SK-N-SH (cell line): ENCODE data around the gene ELP4. TPM values are rescaled to one million over a fixed set of nuclear protein-coding genes. Genes with fewer than 3 reads are reported as not detected.

Experiments used
- CTCF ChIA-PET: fragments of 300-600, 350-600 bp; formaldehyde crosslinking; extraction: SDS; loops from one replicate; lab custom pipeline; 2021; lab: Yijun Ruan, JAX
- POLR2A ChIA-PET: fragments of 350-600 bp; sonication (Branson Sonifier 250); formaldehyde crosslinking; extraction: SDS; loops from one replicate; lab custom pipeline; 2020; ENCODE audit warnings: antibody characterized with exemption, inconsistent platforms; lab: Yijun Ruan, JAX
- DNase-seq: peaks from one replicate; pipeline ENCODE4 v3.0.0; 2012
- H2AFZ ChIP-seq: fragments of 200-600 bp; sonication (generic); 2 replicates; pipeline ENCODE4 v1.8.1; 2016; ENCODE audit warnings: antibody characterized with exemption, mild to moderate bottlenecking, low read depth
- H3F3A ChIP-seq: fragments of 200-600 bp; sonication (generic); replicated peaks from 2 replicates; pipeline ENCODE3; 2016; ENCODE audit warnings: antibody characterized with exemption, mild to moderate bottlenecking; ENCODE audit not compliant: insufficient read depth
- H3K27ac ChIP-seq, 2 experiments: fragments of 200-500 bp in 1 of 2; fragments of 200-600 bp in 1 of 2; sonication (Bioruptor generic) in 1 of 2; sonication (generic), shearing (Covaris generic) in 1 of 2; 2 replicates each; pipeline versions ENCODE4 v1.5.1 to v1.6.1; 2014 to 2016; ENCODE audit warnings: low read depth in 2 of 2, inconsistent platforms in 1 of 2, low read length in 1 of 2, mild to moderate bottlenecking in 1 of 2, mixed read lengths in 1 of 2
- H3K27me3 ChIP-seq: fragments of 200-600 bp; sonication (generic), shearing (Covaris generic); 2 replicates; pipeline ENCODE4 v1.6.1; 2016; ENCODE audit warnings: mixed run types; ENCODE audit not compliant: insufficient read depth
- H3K36me3 ChIP-seq, 2 experiments: fragments of 200-500 bp in 1 of 2; fragments of 200-600 bp in 1 of 2; sonication (Bioruptor generic) in 1 of 2; sonication (generic) in 1 of 2; replicated peaks in 1 of 2; 2 replicates each; pipeline versions ENCODE3 to v1.5.1; 2014 to 2016; ENCODE audit warnings: low read length in 1 of 2, mild to moderate bottlenecking in 1 of 2; ENCODE audit not compliant: insufficient read depth in 2 of 2, control insufficient read depth in 1 of 2
- H3K4me1 ChIP-seq, 2 experiments: fragments of 200-500 bp in 1 of 2; fragments of 200-600 bp in 1 of 2; sonication (Bioruptor generic) in 1 of 2; sonication (generic), shearing (Covaris generic) in 1 of 2; 2 replicates each; pipeline versions ENCODE4 v1.5.1 to v1.6.1; 2014 to 2016; ENCODE audit warnings: low read depth in 1 of 2, low read length in 1 of 2, mixed run types in 1 of 2; ENCODE audit not compliant: insufficient read depth in 2 of 2, control insufficient read depth in 1 of 2
- H3K4me2 ChIP-seq: fragments of 200-600 bp; sonication (generic), shearing (Covaris generic); 2 replicates; pipeline ENCODE4 v1.6.1; 2017; ENCODE audit warnings: mixed run types
- H3K4me3 ChIP-seq, 2 experiments: fragments of 200-500 bp in 1 of 2; fragments of 200-600 bp in 1 of 2; sonication (Bioruptor generic) in 1 of 2; sonication (generic), shearing (Covaris generic) in 1 of 2; 2 replicates each; pipeline versions ENCODE4 v1.5.1 to v1.8.1; 2014 to 2016; ENCODE audit warnings: low read depth in 2 of 2, inconsistent platforms in 1 of 2, low read length in 1 of 2, mild to moderate bottlenecking in 1 of 2, mixed read lengths in 1 of 2, moderate library complexity in 1 of 2
- H3K79me2 ChIP-seq: fragments of 200-600 bp; sonication (generic); 2 replicates; pipeline ENCODE4 v1.8.1; 2017; ENCODE audit warnings: mild to moderate bottlenecking; ENCODE audit not compliant: insufficient read depth
- H3K9ac ChIP-seq: fragments of 200-600 bp; sonication (generic); 2 replicates; pipeline ENCODE4 v1.6.1; 2017; ENCODE audit warnings: mixed run types
- H3K9me2 ChIP-seq: fragments of 200-600 bp; sonication (generic); 2 replicates; pipeline ENCODE4 v1.6.1; 2017; ENCODE audit warnings: mixed run types
- H3K9me3 ChIP-seq: fragments of 200-600 bp; sonication (generic); 2 replicates; pipeline ENCODE4 v1.6.1; 2017; ENCODE audit warnings: mixed run types, mild to moderate bottlenecking, moderate library complexity
- H4K20me1 ChIP-seq: fragments of 200-600 bp; sonication (generic); 2 replicates; pipeline ENCODE4 v1.6.1; 2017; ENCODE audit warnings: mild to moderate bottlenecking, mixed run types; ENCODE audit not compliant: insufficient read depth
- CTCF ChIP-seq: fragments of 200-600 bp; sonication (generic); IDR thresholded peaks from 2 replicates; pipeline ENCODE4 v1.6.1; 2017; ENCODE audit warnings: antibody characterized with exemption, mild to moderate bottlenecking, moderate library complexity
- EP300 ChIP-seq, 2 experiments: IDR thresholded peaks; 2 replicates each; pipeline versions ENCODE4 v1.4.0 to v1.6.1; 2012; ENCODE audit warnings: borderline replicate concordance in 1 of 2, low read depth in 1 of 2, low read length in 1 of 2
- EZH2phosphoT487 ChIP-seq: fragments of 200-600 bp; sonication (generic); IDR thresholded peaks from 2 replicates; pipeline ENCODE4 v1.6.1; 2017; ENCODE audit warnings: low read depth, mixed run types, mild to moderate bottlenecking, antibody characterized with exemption, moderate library complexity, borderline replicate concordance
- FOSL2 ChIP-seq: IDR thresholded peaks from 2 replicates; pipeline ENCODE4 v1.4.0; 2012; ENCODE audit warnings: low read depth, mild to moderate bottlenecking, moderate library complexity, borderline replicate concordance
- FOXM1 ChIP-seq: IDR thresholded peaks from 2 replicates; pipeline ENCODE4 v1.4.0; 2012; ENCODE audit warnings: low read depth, mild to moderate bottlenecking
- GATA2 ChIP-seq: sonication (generic); formaldehyde crosslinking; IDR thresholded peaks from 2 replicates; pipeline ENCODE4 v1.5.0; 2020; ENCODE audit warnings: mild to moderate bottlenecking, missing genetic modification reagents
- IRF3 ChIP-seq: fragments of 150-350 bp; IDR thresholded peaks from 2 replicates; pipeline ENCODE4 v1.6.1; 2016; ENCODE audit warnings: mild to moderate bottlenecking, low read depth, low read length
- JUND ChIP-seq: IDR thresholded peaks from 2 replicates; pipeline ENCODE4 v1.4.0; 2012
- MEF2A ChIP-seq: IDR thresholded peaks from 2 replicates; pipeline ENCODE4 v1.4.0; 2012; ENCODE audit warnings: low read depth, borderline replicate concordance
- MXI1 ChIP-seq: IDR thresholded peaks from 2 replicates; pipeline ENCODE4 v1.6.1; 2012; ENCODE audit warnings: mild to moderate bottlenecking, low read depth, low read length, improper control_type of control experiment
- NFIC ChIP-seq: IDR thresholded peaks from 2 replicates; pipeline ENCODE4 v1.4.0; 2012; ENCODE audit warnings: borderline replicate concordance
- POLR2AphosphoS5 ChIP-seq: IDR thresholded peaks from 2 replicates; pipeline ENCODE4 v1.6.1; 2012; ENCODE audit warnings: low read depth, low read length
- RCOR1 ChIP-seq: fragments of 150-350 bp; IDR thresholded peaks from 2 replicates; pipeline ENCODE4 v1.6.1; 2017; ENCODE audit warnings: antibody characterized with exemption, low read length
- RFX5 ChIP-seq: IDR thresholded peaks from 2 replicates; pipeline ENCODE4 v1.6.1; 2012; ENCODE audit warnings: mild to moderate bottlenecking, improper control_type of control experiment, low read length
- RXRA ChIP-seq: IDR thresholded peaks from 2 replicates; pipeline ENCODE4 v1.4.0; 2012; ENCODE audit warnings: low read depth, mild to moderate bottlenecking, borderline replicate concordance
- ZBTB33 ChIP-seq: IDR thresholded peaks from 2 replicates; pipeline ENCODE4 v1.4.0; 2012; ENCODE audit warnings: low read depth, borderline replicate concordance
- WGBS: methylation state at CpG from one replicate; pipeline ENCODE4 v1.1.6; 2017; ENCODE audit warnings: low lambda C conversion rate; 5-methylcytosine and 5-hydroxymethylcytosine counted together
- polyA plus RNA-seq, 3 experiments: library from polyadenylated mRNA; depleted of rRNA; stranded (reverse); fragments of >200 nt; gene quantifications; 2 replicates each; pipeline ENCODE4 v1.2.3, GENCODE V29; 2012

The ELP4 gene
- polyA plus RNA-seq, 1 of the 3 experiments (the other 2 are of a cell fraction): 7.0 TPM

- Histone ChIP-seq H3K9ac (no peak overlapping the region), H3K4me1 (peaks cover 0 to 3% of the 10 kb centered on the region in 2 experiments; a peak in 1 of 4 replicates), H3K4me3 (no peak overlapping the region), H3F3A (peaks cover 4% of the 10 kb centered on the region), H4K20me1 (no peaks in the 10 kb centered on the region), H3K27me3 (peaks cover 100% of the 10 kb centered on the region), H3K9me3 (no peaks in the 10 kb centered on the region), H3K36me3 (no peaks in the 10 kb centered on the region), H3K9me2 (no peaks in the 10 kb centered on the region), H3K4me2 (no peak overlapping the region), H3K27ac (no peak overlapping the region), H3K79me2 (no peaks in the 10 kb centered on the region), H2AFZ (no peak overlapping the region)
- ChIA-PET CTCF (no interaction called here), POLR2A (no interaction called here)
- WGBS: 37% methylated on average over 20 of the region's 20 CpGs
- TF ChIP-seq RCOR1 (no peak), FOSL2 (no peak), POLR2AphosphoS5 (no peak), RXRA (no peak), RFX5 (no peak), NFIC (no peak), ZBTB33 (no peak), FOXM1 (no peak), MXI1 (no peak), EZH2phosphoT487 (no peak), JUND (no peak), IRF3 (no peak), CTCF (no peak), GATA2 (no peak), EP300 (IDR thresholded peaks at IDR 0.05; ENCODE audit: borderline replicate concordance in 1 of 2, low read depth in 1 of 2, low read length in 1 of 2) (no peak), MEF2A (no peak)
- DNase-seq: peak; percentile 35
Measured at GRCh38 chr11:31802609-31802989, 293.0 kb downstream of the ELP4 start.
